HG03060 (cell line): ENCODE results near the gene RFX3.

ENCODE experiments used
- ATAC-seq: cut with Tn5 transposase; IDR thresholded peaks from one replicate; pipeline ENCODE4 v1.9.1; 2021; ENCODE audit warnings: low read depth, moderate number of reproducible peaks; ENCODE audit not compliant: unreplicated experiment

Gene RFX3

DNA sequence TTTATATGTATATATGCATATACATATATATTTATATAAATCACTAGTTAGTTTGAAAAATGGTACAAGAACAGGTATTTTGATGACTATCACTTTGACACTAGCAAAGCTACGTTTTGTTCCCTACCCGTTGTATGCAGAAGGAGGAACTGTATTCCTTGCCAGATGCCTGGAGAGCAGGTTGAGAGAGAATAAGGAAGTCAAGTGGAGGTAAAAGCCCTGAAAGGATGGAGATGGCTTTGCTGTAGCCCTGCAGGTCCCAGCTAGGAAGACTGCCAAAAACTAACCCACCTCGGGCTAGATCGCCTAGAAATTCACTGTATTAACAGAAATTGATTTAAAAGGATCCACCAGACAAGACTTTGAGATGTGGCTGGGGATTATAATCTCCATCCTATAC is 229.3 kb downstream of the RFX3 start:
- ATAC-seq = no peak

GRCh38 chr9:3292311-3292710 is 233.5 kb downstream of the RFX3 start:
- ATAC-seq = no peak

DNA sequence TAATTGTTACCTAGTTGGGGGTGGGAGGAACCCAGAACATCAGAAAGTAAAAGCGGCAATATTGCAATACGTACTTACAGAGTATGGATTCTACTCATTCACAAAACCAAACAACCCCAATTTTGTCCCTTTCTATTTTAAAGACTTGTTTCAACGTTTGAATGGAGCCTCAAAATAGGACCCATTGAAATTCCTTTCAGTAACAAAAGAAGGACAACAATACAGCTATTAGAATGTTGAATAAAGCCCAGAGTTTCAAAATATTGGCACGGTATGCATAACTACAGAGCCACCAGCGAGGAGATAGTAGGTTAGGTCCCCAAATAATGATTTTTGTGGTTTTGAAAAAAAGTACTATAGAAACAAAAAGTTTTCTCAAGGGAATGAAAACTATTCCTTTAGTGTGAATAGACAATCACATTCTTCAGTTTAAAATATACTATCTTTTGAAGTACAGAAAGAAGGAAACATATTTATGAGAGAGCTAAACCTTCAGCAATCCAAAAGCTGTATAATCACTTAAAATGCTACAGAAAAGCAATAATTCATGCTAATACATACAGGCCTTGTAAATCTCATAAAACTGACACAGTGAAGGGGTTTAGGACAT is 235.5 kb downstream of the RFX3 start:
- ATAC-seq = no peak

- ATAC-seq = no peak
Measured at GRCh38 chr9:3288686-3289085, 237.1 kb downstream of the RFX3 start.

DNA sequence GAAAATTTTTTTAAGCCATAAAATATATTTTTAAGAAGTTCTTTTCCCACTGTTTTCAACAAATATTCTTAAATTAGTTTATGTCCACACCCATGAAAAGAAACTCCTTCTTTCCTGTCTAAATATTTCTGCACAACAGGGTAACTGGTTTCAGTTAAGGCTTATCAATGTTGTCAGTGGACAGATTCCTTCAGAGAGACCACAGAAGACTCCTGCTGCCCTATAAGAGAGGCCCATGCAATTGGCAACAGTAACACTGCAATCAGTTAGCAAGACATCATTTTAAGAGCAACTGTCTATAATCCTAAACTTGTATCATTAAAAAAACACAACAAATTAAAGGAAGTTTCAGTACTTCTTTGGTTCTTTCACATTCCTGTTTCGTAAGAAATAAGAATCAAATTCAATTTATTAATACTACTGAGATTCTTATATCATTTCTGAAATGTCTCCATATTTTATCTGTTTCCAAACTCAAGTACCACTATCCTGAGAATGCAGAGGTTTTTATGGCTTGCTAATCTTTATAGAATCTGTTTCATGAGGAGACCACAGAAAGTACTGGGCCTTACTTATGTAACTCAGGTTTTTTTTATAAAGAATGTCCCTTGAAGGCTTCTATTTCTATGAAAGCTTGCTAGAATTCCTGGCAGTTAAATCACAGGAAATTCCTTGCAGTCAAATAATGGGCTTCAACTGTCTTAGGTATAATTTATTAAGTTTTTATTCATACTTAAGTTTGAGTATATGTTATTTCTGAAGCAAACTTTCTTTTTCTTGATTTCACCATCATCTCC is 240.2 kb downstream of the RFX3 start:
- ATAC-seq = no peak

GRCh38 chr9:3282365-3282764 is 243.4 kb downstream of the RFX3 start:
- ATAC-seq = no peak

DNA sequence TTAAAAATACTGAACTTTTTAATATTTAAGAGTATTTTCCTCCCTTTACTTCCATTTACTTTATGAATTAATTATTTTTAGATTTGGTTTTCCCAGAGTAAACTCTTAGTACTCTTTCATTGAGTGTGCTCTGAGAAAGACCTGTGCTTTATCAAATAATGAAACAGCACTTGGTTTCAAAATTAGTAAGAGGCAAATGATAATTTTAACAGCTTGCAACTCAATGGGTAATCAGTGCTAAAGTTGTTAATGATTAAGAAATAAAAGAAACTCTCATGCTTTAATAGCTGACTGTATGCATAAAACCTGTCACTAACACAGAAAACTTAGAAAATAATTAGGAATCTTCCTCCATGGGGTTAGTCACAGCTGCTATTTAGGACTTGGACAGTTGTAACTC is 244.4 kb downstream of the RFX3 start:
- ATAC-seq = peak; percentile 54

- ATAC-seq = no peak
Measured at GRCh38 chr9:3277200-3277599, 248.6 kb downstream of the RFX3 start.

DNA sequence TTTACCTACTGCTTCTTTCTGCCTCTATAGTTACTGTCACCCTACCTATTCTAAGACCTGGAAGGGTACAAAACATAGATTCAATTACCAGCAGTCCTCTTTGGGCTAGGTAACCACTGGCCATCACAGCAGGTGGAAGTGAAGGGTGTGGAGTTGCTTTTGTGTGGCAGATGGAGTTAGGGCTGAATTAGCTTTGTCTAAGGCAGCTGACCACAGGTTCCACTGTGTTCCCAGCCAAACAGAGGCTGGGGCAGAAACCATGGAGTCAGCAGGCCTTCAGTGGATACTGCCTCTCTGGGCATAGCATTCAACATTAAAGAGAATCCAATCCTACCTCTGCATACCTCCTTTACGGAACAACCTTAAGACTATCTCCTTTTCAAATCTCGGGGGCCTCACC is 254.2 kb downstream of the RFX3 start:
- no peak for ATAC-seq

GRCh38 chr9:3271157-3271556 is 254.6 kb downstream of the RFX3 start:
- ATAC-seq = no peak

- no peak for ATAC-seq
Measured at GRCh38 chr9:3268223-3268622, 257.6 kb downstream of the RFX3 start.

DNA sequence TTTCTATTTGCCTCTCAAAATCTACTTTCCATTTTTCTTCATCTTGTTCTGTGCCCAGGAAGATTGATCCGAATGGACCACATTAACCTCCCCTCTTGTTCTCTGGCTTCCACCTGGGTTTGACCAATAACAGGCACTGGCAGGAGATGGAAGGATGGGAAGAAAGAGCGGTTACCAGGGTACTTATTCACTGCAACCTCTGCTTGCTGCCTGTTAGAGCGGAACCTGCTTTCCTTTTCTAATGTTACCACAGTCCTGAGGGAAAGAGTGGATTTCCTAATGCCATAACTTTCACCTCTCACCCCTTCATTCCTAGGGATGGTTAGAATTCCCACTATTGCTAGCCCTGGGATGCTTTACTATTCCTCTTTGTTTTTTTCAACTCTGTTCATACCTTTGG is 262.1 kb downstream of the RFX3 start:
- ATAC-seq = no peak

DNA sequence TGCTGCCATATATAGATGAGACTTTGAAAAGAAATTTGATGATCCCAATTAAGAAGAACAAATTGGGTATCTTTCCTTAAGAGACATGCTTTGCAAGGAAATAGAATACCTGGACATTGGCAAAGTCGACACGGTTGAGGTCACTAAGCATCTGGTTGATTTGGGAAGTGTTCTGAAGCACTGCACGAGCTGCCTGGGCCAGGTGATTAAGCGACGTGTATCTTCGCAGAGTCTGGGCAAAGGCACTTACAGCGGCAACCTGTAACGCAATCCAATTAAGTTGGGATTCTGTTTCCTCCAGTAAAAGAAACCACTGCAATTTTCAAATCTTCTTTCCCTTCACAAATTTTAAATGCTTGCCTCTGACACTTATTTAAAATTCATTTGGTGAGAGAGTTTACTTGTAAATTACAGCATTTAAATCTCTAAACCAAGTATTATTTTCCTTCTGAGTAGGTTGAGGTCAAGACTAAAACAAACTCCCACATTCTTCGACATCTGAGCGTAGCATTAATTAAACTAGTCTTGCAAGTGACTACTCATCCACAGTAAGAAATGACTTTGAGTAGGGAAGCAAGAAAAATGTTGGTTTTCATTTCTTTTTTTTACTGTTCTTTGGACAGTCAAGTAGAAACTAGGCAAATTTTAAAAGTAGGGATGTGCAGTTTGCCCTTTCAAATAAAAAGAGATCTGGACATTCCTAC is 262.8 kb downstream of the RFX3 start:
- no peak for ATAC-seq

- ATAC-seq = no peak
Measured at GRCh38 chr9:3261484-3261883, 264.3 kb downstream of the RFX3 start.

GRCh38 chr9:3256571-3257330 is 269.1 kb downstream of the RFX3 start:
- no peak for ATAC-seq

DNA sequence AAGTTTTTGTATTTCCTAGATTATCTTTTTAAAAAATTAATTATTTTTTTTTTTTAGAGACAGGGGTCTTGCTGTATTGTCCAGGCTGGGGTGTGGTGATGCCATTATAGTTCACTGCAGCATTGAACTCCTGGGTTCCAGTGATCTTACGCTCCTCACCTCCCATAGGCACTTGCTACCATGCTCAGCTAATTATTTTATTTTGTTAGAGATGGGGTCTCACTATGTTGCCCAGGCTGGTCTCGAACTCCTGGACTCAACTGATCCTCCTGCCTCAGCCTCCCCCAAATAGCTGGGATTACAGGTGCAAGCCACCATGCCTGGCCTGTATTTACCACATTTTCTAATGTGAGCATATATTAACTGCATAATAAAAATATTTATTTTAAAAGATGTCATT is 274.5 kb downstream of the RFX3 start:
- ATAC-seq = no peak

DNA sequence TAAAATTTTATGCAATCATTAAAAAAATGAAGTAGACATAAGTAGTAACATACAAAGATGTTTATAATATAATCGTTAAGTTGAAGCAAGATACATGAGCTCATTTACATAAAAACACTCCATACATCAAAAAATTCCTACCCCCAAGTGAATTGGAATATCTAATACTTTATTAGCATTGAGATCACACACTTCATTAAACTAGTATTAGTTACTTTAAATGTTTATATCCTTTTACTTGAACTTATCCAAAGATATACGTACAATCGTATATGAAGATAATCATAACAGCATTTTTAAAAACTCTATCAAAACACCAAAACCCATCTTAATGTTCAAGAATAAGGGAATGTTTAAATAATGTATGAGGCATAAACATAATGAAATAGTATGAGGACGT is 275.1 kb downstream of the RFX3 start:
- ATAC-seq = no peak

GRCh38 chr9:3247211-3247610 is 278.6 kb downstream of the RFX3 start:
- no peak for ATAC-seq

DNA sequence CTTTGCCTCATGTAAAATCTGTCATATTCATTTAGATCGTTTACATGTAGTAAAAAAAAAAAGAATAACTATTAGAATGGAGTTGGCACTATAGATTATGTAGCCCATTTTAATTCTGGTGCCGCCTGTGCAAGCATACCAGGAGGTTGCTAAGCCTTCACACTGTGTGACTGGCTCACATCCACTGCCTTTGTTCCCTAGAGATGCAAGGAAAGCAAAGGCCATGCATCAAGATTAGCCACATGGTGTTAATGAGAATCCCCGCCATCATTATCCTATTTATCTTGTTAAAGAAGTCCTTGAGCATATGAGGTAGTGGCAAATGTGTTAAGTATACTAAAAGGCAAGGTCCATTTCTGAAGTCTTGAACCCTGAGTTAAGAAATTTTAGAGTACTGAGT is 279.6 kb downstream of the RFX3 start:
- ATAC-seq = no peak

- ATAC-seq = no peak
Measured at GRCh38 chr9:3244963-3245653, 280.7 kb downstream of the RFX3 start.
